ENCODE data around the gene DERA. TPM values are rescaled to one million over a fixed set of nuclear protein-coding genes. Genes with fewer than 3 reads are reported as not detected.

Gene DERA
- total and polyA plus RNA-seq, 2 of the 8 experiments (the other 6 are each of a cell fraction or from before 2014, with no cell fraction given) = 13.1 to 17.1 TPM

GRCh38 chr12:16020031-16020430, 108.9 kb downstream of the DERA start (continued):
- TF ChIP-seq CHD7 (IDR thresholded peaks at IDR 0.05; ENCODE audit: insufficient replicate concordance, low read length) (no peak), RFX5 (IDR thresholded peaks at IDR 0.05; ENCODE audit: borderline replicate concordance, low read depth, low read length) (no peak), CBX5 (IDR thresholded peaks at IDR 0.05; ENCODE audit: low read depth, low read length) (no peak), SUZ12 (IDR thresholded peaks at IDR 0.05; ENCODE audit: low read length) (no peak), SP2 (IDR thresholded peaks at IDR 0.05; ENCODE audit: low read length) (no peak), SP1 (IDR thresholded peaks at IDR 0.05; ENCODE audit: low read depth, low read length) (no peak), CHD2 (IDR thresholded peaks at IDR 0.05; ENCODE audit: low read length) (no peak), RNF2 (IDR thresholded peaks at IDR 0.05; ENCODE audit: borderline replicate concordance, low read depth, low read length, missing control alignments, poor library complexity, severe bottlenecking) (no peak), CREB1 (IDR thresholded peaks at IDR 0.05) (no peak), JUND (IDR thresholded peaks at IDR 0.05; ENCODE audit: low read length) (no peak), YY1 (IDR thresholded peaks at IDR 0.05; ENCODE audit: low read depth, low read length) (no peak)
